HG02571 (cell line): ENCODE data around the gene RIOK2.

Source experiments
- ATAC-seq: cut with Tn5 transposase; IDR thresholded peaks from one replicate; pipeline ENCODE4 v1.9.1; 2021; ENCODE audit warnings: mild to moderate bottlenecking, moderate library complexity; ENCODE audit not compliant: unreplicated experiment

RIOK2 gene

DNA sequence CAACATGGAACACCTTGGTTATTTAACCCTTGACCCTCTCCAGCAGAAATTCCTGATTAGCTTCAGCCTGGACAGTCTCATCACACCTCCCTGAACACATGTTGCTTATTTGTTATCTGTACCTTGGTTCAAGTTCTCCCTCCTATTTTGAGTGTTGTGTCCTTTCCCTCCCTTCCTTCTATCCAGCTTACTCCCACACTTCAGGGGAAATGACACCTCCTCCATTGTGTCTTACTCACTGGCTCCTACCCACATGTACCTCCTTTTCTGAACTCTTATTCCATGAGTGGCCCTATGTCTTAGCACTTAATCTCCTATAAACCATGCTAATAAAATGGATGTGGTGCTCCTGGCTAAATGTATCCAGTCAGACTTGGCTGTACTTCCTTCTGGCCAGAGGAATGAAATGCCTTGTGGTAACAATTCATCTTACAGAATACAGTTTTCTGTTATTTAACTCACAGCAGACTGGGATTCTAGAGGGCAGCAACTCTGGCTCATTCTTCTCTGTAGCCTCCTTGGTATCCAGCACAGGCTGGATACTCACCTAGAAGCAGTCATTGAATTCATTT is 51.8 kb downstream of the RIOK2 start:
- ATAC-seq = no peak

GRCh38 chr5:97127727-97128126 is 55.3 kb downstream of the RIOK2 start:
- no peak for ATAC-seq

DNA sequence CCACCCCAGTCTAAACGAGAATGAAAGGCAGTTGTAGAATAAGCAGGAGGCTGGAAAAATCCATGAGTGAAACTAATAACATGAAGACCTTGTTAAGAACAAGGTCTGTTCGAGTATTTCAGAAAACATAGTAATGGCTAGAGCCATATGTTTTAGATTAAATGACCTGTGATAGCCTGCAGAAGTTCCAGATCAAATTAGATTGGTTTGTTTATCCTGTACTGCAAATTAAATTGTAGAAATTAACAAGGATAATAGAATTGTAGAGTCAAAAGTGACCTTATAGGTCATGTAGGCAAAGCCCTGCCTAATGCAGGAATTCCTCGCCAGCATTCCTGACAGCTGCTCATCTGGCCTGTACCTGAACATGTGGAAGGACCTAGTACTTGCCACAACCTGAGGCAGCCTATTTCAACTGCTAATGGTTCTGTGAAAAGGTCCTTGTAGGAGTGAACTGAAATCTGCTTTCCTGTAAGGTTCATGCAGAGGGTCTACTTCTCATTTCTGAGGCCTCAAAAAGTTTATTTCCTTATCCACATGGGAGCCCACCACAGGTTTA is 57.8 kb downstream of the RIOK2 start:
- ATAC-seq = no peak

DNA sequence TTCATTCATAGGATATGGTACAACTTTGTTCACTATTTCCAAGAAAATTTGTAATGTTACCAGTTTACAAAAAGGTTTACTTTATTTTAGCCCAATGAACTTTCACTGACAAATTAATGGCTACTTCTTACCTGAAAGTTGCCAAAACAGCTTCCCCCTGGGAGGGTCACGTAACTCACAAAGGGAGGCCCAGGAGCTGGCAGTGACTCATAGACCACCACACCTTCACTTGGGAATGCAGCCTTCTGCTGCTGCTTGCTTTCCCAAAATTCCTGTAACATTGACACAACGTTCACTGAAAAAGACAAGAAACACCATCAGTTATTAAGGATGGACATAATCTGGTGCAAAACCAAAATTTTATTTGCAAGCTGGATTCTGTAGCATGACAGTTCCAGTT is 58.7 kb downstream of the RIOK2 start:
- ATAC-seq = no peak

GRCh38 chr5:97121848-97122247 is 61.2 kb downstream of the RIOK2 start:
- ATAC-seq = no peak

DNA sequence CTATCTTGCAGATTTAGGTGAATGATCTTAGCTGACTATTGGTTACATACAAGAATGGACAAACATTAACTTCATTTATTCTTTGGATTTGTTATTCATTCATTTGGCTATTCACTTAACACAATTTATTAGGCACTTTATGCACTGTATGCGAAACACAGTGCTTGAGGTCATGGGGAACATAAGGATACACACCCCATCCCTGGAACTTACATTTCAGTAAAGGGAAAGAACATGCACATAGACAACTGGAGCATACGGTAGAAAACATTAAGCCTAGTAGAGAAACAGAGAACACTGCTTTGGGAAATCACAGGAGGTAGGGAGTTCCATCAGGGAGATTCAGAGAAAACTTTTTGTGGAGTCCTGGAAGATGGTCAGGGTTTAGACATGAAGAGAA is 62.9 kb downstream of the RIOK2 start:
- ATAC-seq = no peak

DNA sequence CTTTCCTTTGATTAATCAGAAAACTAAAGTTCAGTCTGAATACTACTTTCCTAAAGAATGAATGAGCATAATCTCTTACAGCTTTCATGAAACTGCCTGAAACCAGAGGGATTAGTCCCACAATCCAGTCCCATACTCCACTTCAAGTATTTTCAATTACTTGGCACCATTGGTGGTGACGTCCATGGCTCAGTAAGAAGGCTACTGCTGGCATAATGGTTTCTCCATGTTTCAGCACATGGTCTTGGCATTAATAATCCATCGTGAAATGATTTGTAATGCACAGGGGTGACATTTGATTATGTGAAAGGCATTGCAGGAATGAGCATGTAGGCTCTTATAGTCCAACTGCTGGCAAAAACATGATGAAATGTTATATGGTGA is 64.0 kb downstream of the RIOK2 start:
- no peak for ATAC-seq

DNA sequence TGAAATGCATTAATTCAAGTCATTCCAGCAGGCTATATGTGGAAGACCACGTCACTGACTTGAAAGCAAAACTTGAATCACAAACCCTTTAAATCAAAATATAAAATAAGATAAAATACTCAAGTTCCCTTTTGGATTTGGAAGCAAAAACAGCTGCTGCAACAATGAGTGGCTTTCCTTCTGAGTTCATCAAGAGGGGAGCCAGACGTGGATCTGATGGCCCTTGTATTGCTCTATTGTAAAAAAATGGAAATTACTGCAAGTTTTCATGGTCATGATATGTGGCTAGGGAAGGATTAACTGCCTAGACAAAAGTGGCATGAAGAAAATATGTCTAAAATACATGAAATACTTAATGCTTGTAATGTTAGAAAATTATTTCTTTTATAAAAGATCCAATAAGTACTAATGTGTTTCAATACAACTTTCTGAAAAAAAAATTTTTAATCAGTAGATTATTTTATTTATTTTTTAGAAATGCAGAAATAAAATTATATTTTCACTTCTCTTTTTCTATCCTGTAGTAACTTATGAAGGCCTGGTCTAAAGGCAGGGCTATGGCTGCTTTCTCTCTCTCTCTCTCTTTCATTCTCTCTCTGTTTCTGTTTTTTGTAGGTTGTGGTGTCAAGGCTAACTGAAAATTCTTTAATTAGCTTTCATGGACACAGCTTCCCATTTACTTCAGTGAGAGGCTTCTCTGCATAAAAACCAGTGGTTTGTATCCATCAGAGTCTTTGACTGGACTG is 64.6 kb downstream of the RIOK2 start:
- no peak for ATAC-seq

- ATAC-seq = no peak
Measured at GRCh38 chr5:97115932-97116331, 67.1 kb downstream of the RIOK2 start.

- no peak for ATAC-seq
Measured at GRCh38 chr5:97112230-97112629, 70.8 kb downstream of the RIOK2 start.

- ATAC-seq = no peak
Measured at GRCh38 chr5:97111616-97112015, 71.4 kb downstream of the RIOK2 start.

DNA sequence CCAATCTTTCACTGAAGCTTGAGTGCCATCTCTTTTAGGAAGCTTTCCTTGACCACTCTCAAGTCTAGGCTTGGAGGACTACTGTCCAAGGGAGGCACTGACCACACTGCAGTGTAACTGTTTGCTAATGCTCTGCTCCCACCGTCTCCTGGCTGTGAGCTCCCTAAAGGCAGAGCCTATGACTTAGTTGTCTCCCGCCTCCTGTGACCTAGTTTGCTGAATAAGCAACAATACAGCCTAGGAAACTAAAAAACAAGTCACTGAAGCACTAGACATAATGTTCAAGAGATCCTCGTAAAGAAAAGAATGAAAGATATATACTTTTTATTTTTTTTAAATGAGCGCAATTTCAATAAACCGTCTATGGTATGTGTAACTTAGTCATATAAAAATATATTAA is 72.0 kb downstream of the RIOK2 start:
- no peak for ATAC-seq
